ENCODE measurements around the gene CCDC57.

CCDC57 gene

GRCh38 chr17:82088838-82089722 is 123.6 kb downstream of the CCDC57 start:
- DNase-seq, result no peak

GRCh38 chr17:82087961-82088837 is 124.4 kb downstream of the CCDC57 start:
- no peak for DNase-seq

- no peak for DNase-seq
Measured at GRCh38 chr17:82086941-82087906, 125.4 kb downstream of the CCDC57 start.

GRCh38 chr17:82085931-82086764 is 126.5 kb downstream of the CCDC57 start:
- DNase-seq, result no peak

GRCh38 chr17:82085031-82085861 is 127.4 kb downstream of the CCDC57 start:
- no peak for DNase-seq

GRCh38 chr17:82084373-82085030 is 128.1 kb downstream of the CCDC57 start:
- no peak for DNase-seq

GRCh38 chr17:82083533-82084359 is 128.9 kb downstream of the CCDC57 start:
- DNase-seq, result no peak

- DNase-seq, result no peak
Measured at GRCh38 chr17:82083009-82083408, 129.6 kb downstream of the CCDC57 start.

- no peak for DNase-seq
Measured at GRCh38 chr17:82082456-82082855, 130.2 kb downstream of the CCDC57 start.

GRCh38 chr17:82081966-82082365 is 130.7 kb downstream of the CCDC57 start:
- no peak for DNase-seq

GRCh38 chr17:82081546-82081945 is 131.1 kb downstream of the CCDC57 start:
- DNase-seq, result no peak

GRCh38 chr17:82080789-82081464 is 131.7 kb downstream of the CCDC57 start:
- DNase-seq, result no peak

GRCh38 chr17:82080048-82080788 is 132.4 kb downstream of the CCDC57 start:
- DNase-seq, result no peak

- no peak for DNase-seq
Measured at GRCh38 chr17:82079001-82079677, 133.5 kb downstream of the CCDC57 start.

GRCh38 chr17:82078433-82078832 is 134.2 kb downstream of the CCDC57 start:
- DNase-seq, result no peak

- DNase-seq, result no peak
Measured at GRCh38 chr17:82077617-82078358, 134.9 kb downstream of the CCDC57 start.

All from activated CD4-positive, alpha-beta T cell treated with anti-CD3 and anti-CD28 coated beads for 4 hours (primary cell).